Lower lobe of right lung (tissue), 2 donors: ENCODE data around the gene ELMOD1. TPM values are rescaled to one million over a fixed set of nuclear protein-coding genes. Genes with fewer than 3 reads are reported as not detected.

Experiments used
- ATAC-seq, 2 donors: fragments of 200-7000 bp; cut with Tn5 transposase; one replicate each; pipeline ENCODE4 v1.9.1; 2020 to 2022; ENCODE audit warnings: mild to moderate bottlenecking in 2 of 2, moderate library complexity in 2 of 2
- DNase-seq: peaks from one replicate; pipeline ENCODE4 v3.0.0-alpha.2; 2020
- H3K27ac ChIP-seq: fragments of 200-600 bp; one replicate; pipeline ENCODE4 v1.8.0; 2022
- H3K27me3 ChIP-seq: fragments of 200-600 bp; one replicate; pipeline ENCODE4 v1.8.0; 2022; ENCODE audit warnings: low read depth
- H3K36me3 ChIP-seq: fragments of 200-600 bp; one replicate; pipeline ENCODE4 v1.8.0; 2022; ENCODE audit warnings: mild to moderate bottlenecking
- H3K4me1 ChIP-seq: fragments of 200-600 bp; one replicate; pipeline ENCODE4 v1.8.0; 2022
- H3K4me3 ChIP-seq: fragments of 200-600 bp; one replicate; pipeline ENCODE4 v1.8.0; 2022; ENCODE audit warnings: mild to moderate bottlenecking
- H3K9me3 ChIP-seq: fragments of 200-600 bp; one replicate; pipeline ENCODE4 v1.8.0; 2022
- intact Hi-C: fragments of 100-400 bp; cut with DNase I; formaldehyde crosslinking; loops from one replicate; pipeline ENCODE4 v1.11.0; 2022
- total RNA-seq: library from RNA; stranded (reverse); fragmentation: NEBNext Ultra II Directional; extraction: Animal tissue kit (Norgen Biotek cat#: 25700); gene quantifications from one replicate; pipeline ENCODE4 v1.2.1, GENCODE V29; 2021
- TF ChIP-seq, protein P1 (sequence below): fragments of 200-600 bp; IDR thresholded peaks from one replicate; pipeline ENCODE4 v1.8.0; 2022; ENCODE audit warnings: antibody characterized with exemption, mild to moderate bottlenecking
- donor health status: DM: no; HTN: yes; CAD: no; lungs with severe emphysema.

The ELMOD1 gene
- total RNA-seq, 1 donor from 2014 or later, result 1.8 TPM

DNA sequence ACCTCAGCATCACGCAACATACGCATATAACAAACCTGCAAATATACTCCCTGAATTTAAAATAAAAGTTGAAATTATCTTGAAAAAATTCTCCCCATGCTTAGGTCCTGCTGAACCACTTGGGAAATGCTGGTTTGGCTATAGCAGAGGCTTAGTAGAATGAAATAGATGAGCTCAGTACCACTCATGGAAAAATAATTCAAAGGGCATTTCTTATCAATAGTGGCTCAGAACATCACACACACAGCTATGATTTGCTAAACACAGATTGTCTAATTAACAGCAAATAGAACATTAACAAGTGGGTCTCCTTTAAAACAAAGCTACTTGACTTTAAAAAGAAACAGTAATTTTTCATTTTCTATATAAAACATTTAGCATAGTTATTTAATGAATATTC, 21.5 kb downstream of the ELMOD1 start:
- TF ChIP-seq, protein P1, sequence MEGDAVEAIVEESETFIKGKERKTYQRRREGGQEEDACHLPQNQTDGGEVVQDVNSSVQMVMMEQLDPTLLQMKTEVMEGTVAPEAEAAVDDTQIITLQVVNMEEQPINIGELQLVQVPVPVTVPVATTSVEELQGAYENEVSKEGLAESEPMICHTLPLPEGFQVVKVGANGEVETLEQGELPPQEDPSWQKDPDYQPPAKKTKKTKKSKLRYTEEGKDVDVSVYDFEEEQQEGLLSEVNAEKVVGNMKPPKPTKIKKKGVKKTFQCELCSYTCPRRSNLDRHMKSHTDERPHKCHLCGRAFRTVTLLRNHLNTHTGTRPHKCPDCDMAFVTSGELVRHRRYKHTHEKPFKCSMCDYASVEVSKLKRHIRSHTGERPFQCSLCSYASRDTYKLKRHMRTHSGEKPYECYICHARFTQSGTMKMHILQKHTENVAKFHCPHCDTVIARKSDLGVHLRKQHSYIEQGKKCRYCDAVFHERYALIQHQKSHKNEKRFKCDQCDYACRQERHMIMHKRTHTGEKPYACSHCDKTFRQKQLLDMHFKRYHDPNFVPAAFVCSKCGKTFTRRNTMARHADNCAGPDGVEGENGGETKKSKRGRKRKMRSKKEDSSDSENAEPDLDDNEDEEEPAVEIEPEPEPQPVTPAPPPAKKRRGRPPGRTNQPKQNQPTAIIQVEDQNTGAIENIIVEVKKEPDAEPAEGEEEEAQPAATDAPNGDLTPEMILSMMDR, result no peak
- Histone ChIP-seq H3K27me3 (no peaks in the 10 kb centered on the region), H3K36me3 (no peaks in the 10 kb centered on the region), H3K9me3 (no peaks in the 10 kb centered on the region), H3K4me1 (no peaks in the 10 kb centered on the region), H3K27ac (no peak overlapping the region), H3K4me3 (no peak overlapping the region)
- intact Hi-C loops, result no loop called here
- DNase-seq (no peak), ATAC-seq (no peak)

DNA sequence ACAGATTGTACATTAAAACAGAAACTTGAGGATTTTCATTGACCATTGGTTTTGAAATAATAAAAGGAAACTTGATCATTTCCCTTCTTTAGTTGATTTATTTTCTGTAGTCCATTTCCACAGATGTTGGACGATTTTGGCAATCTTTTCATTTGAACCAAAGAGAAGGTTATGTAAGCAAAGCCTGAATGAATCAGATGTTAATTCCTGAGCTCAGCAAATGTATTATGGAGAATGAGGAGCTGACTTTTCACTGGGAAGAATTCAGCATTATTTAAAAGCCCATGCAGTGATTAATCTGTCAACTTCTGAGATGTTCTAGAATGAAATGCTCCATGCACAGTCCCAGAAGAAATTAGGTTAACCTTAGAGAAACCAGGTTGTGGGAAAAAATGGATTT, 29.0 kb downstream of the ELMOD1 start:
- Histone ChIP-seq H3K27me3 (no peaks in the 10 kb centered on the region), H3K27ac (no peak overlapping the region), H3K36me3 (no peaks in the 10 kb centered on the region), H3K4me1 (no peaks in the 10 kb centered on the region), H3K4me3 (no peak overlapping the region), H3K9me3 (no peaks in the 10 kb centered on the region)
- TF ChIP-seq, protein P1, result no peak
- intact Hi-C loops, result no loop called here
- DNase-seq, result no peak
- ATAC-seq, result no peak

DNA sequence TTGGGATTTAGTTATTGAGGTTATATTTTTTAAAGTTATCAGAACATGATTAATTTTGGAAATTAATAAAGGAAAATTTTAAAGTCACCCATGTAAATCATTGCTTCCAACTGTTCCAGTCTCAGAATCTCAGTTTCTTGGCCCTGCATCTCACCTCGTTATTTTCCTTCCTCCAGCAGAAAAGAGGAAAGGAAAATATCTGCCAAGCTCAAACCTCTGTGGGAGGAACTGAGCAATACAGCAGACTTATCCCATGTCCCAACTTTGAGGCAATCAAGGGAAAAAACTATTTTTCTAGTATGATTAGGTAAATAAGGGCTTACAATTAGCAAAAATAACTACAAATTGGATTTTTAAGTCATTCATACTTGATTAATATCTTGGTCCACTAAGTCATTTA, 30.1 kb downstream of the ELMOD1 start:
- Histone ChIP-seq H3K4me3 (no peak overlapping the region), H3K36me3 (no peaks in the 10 kb centered on the region), H3K27me3 (no peaks in the 10 kb centered on the region), H3K9me3 (no peaks in the 10 kb centered on the region), H3K4me1 (no peaks in the 10 kb centered on the region), H3K27ac (no peak overlapping the region)
- TF ChIP-seq, protein P1, result no peak
- ATAC-seq (no peak), DNase-seq (no peak)
- intact Hi-C loops, result no loop called here

DNA sequence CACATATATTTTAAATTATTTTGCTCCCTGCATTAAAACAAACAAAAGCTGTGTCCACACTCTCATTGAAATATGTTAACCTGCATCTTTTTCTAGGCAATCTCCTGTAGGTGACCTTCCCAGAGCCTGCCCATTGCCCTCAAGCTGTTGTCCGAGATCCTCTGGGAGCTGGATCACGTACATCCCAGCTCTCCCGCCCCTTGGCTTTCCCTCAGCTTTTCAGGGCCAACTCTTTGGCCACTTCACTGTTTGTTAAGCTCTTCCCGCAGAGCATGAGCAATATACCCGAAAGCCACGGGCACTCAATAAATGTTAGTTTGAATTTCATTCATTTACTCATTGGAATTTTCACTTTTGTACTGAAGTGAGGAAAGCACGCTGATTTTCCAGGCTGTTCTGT, 32.2 kb downstream of the ELMOD1 start:
- no peak overlapping the region for H3K4me3 ChIP-seq
- H3K4me1 ChIP-seq, result no peaks in the 10 kb centered on the region
- ATAC-seq (no peak), DNase-seq (no peak)
- intact Hi-C loops, result no loop called here
- no peaks in the 10 kb centered on the region for H3K36me3 ChIP-seq
- no peaks in the 10 kb centered on the region for H3K9me3 ChIP-seq
- no peaks in the 10 kb centered on the region for H3K27me3 ChIP-seq
- TF ChIP-seq, protein P1, result no peak
- H3K27ac ChIP-seq, result no peak overlapping the region

DNA sequence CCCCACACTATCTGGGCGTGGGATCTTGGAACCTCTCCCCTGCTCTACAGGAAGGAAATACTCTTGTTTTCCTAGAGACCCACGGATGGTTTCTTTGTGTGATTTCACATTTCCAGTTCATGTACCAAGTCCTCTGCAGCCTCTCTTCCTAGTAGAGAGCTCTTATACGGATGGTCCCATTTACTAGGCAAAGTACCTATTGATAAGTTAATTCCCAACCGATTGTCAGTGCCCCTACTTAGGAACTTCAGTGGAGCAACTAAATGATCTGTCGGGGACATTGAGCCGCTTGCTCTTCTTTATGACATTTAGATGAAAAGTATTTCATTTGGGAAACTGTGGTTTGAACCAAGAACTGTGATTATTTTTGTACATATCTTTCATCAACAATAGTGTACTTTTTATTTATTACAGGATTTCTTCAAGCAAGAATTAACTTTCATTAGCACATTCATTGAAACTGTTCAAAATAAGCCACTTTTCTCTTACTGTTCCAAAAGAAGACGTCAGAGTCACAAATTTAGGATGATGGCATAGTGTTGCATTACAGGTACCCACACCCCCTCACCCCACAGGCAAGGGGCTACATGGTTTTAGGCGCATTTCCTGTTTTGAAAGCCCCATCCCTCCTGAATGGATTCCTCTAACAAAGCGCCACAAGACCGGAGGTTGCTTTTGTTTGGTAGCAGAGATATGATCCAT, 34.2 kb downstream of the ELMOD1 start:
- Histone ChIP-seq H3K36me3 (no peaks in the 10 kb centered on the region), H3K9me3 (no peaks in the 10 kb centered on the region), H3K27me3 (no peaks in the 10 kb centered on the region), H3K4me3 (no peak overlapping the region), H3K4me1 (no peaks in the 10 kb centered on the region), H3K27ac (no peak overlapping the region)
- TF ChIP-seq, protein P1, result no peak
- ATAC-seq, result no peak
- DNase-seq, result no peak
- intact Hi-C loops, result no loop called here
